ENCODE results near the gene RANBP17. TPM values are rescaled to one million over a fixed set of nuclear protein-coding genes. Genes with fewer than 3 reads are reported as not detected.
"Not testable (repeated sequence)": the region's sequence is repeated elsewhere in the genome, so short reads cannot be mapped to it uniquely, and the experiment has no call there.

Gene RANBP17
- total and polyA plus RNA-seq, 2 donors (not counting 1 experiment from before 2014, with no cell fraction given): 3.1 to 3.5 TPM

- DNase-seq (ENCODE audit: low read depth in 2 of 2): peak; percentile 18 to 54
- no peak overlapping the region for H2AFZ ChIP-seq (ENCODE audit: low read length)
- H3K27me3 ChIP-seq (ENCODE audit: control insufficient read depth, insufficient read depth, low read length): no peaks in the 10 kb centered on the region
- no peak overlapping the region for H3K4me3 ChIP-seq (replicated peaks in 1 of 4; ENCODE audit: control extremely low read depth in 1 of 4, insufficient read depth in 1 of 4, low read depth in 3 of 4, low read length in 4 of 4)
- TF ChIP-seq EZH2 (IDR thresholded peaks at IDR 0.05; ENCODE audit: low read length, missing control alignments) (no peak), CTCF (conservative IDR thresholded peaks at IDR 0.05 in 1 of 2, IDR thresholded peaks at IDR 0.05 in 1 of 2; ENCODE audit: low read depth in 1 of 2, low read length in 2 of 2) (no peak)
- no peaks in the 10 kb centered on the region for H4K20me1 ChIP-seq (ENCODE audit: control insufficient read depth, extremely low read depth, insufficient read depth, low read length)
- H3K79me2 ChIP-seq (ENCODE audit: control insufficient read depth, insufficient read depth, low read length): no peaks in the 10 kb centered on the region
- H3K4me1 ChIP-seq (ENCODE audit: control insufficient read depth, extremely low read depth, insufficient read depth, low read length): no peaks in the 10 kb centered on the region
- H3K4me2 ChIP-seq (ENCODE audit: extremely low read depth, insufficient read depth, low read length): no peak overlapping the region
- no peak overlapping the region for H3K9ac ChIP-seq (ENCODE audit: insufficient read depth, low read length)
- H3K27ac ChIP-seq (ENCODE audit: insufficient read depth, low read length): no peak overlapping the region
- no peaks in the 10 kb centered on the region for H3K36me3 ChIP-seq (ENCODE audit: control insufficient read depth, insufficient read depth, low read length)
- no peaks in the 10 kb centered on the region for H3K9me3 ChIP-seq (ENCODE audit: control insufficient read depth, insufficient read depth, low read depth, low read length)
Observed at GRCh38 chr5:170913573-170913972, 51.8 kb downstream of the RANBP17 start.

- H3K4me3 ChIP-seq (replicated peaks in 1 of 4; ENCODE audit: control extremely low read depth in 1 of 4, insufficient read depth in 1 of 4, low read depth in 3 of 4, low read length in 4 of 4): no peak overlapping the region
- no peak overlapping the region for H2AFZ ChIP-seq (ENCODE audit: low read length)
- H3K36me3 ChIP-seq (ENCODE audit: control insufficient read depth, insufficient read depth, low read length): no peaks in the 10 kb centered on the region
- no peak overlapping the region for H3K27ac ChIP-seq (ENCODE audit: insufficient read depth, low read length)
- no peaks in the 10 kb centered on the region for H3K27me3 ChIP-seq (ENCODE audit: control insufficient read depth, insufficient read depth, low read length)
- H3K79me2 ChIP-seq (ENCODE audit: control insufficient read depth, insufficient read depth, low read length): no peaks in the 10 kb centered on the region
- no peaks in the 10 kb centered on the region for H4K20me1 ChIP-seq (ENCODE audit: control insufficient read depth, extremely low read depth, insufficient read depth, low read length)
- no peaks in the 10 kb centered on the region for H3K4me1 ChIP-seq (ENCODE audit: control insufficient read depth, extremely low read depth, insufficient read depth, low read length)
- no peaks in the 10 kb centered on the region for H3K9me3 ChIP-seq (ENCODE audit: control insufficient read depth, insufficient read depth, low read depth, low read length)
- no peak overlapping the region for H3K9ac ChIP-seq (ENCODE audit: insufficient read depth, low read length)
- TF ChIP-seq CTCF (conservative IDR thresholded peaks at IDR 0.05 in 1 of 2, IDR thresholded peaks at IDR 0.05 in 1 of 2; ENCODE audit: low read depth in 1 of 2, low read length in 2 of 2) (no peak), EZH2 (IDR thresholded peaks at IDR 0.05; ENCODE audit: low read length, missing control alignments) (no peak)
- no peak overlapping the region for H3K4me2 ChIP-seq (ENCODE audit: extremely low read depth, insufficient read depth, low read length)
- peak in 1 of 2 donors; percentile 48 for DNase-seq (ENCODE audit: low read depth in 2 of 2)
Observed at GRCh38 chr5:170917113-170917512, 55.3 kb downstream of the RANBP17 start.

GRCh38 chr5:170920196-170920595 is 58.4 kb downstream of the RANBP17 start:
- Histone ChIP-seq H3K4me1 (ENCODE audit: control insufficient read depth, extremely low read depth, insufficient read depth, low read length) (no peaks in the 10 kb centered on the region), H3K27ac (ENCODE audit: insufficient read depth, low read length) (no peak overlapping the region), H2AFZ (ENCODE audit: low read length) (no peak overlapping the region), H3K4me2 (ENCODE audit: extremely low read depth, insufficient read depth, low read length) (no peak overlapping the region), H3K36me3 (ENCODE audit: control insufficient read depth, insufficient read depth, low read length) (no peaks in the 10 kb centered on the region), H3K27me3 (ENCODE audit: control insufficient read depth, insufficient read depth, low read length) (no peaks in the 10 kb centered on the region), H3K79me2 (ENCODE audit: control insufficient read depth, insufficient read depth, low read length) (no peaks in the 10 kb centered on the region), H4K20me1 (ENCODE audit: control insufficient read depth, extremely low read depth, insufficient read depth, low read length) (no peaks in the 10 kb centered on the region), H3K4me3 (replicated peaks in 1 of 4; ENCODE audit: control extremely low read depth in 1 of 4, insufficient read depth in 1 of 4, low read depth in 3 of 4, low read length in 4 of 4) (no peak overlapping the region), H3K9ac (ENCODE audit: insufficient read depth, low read length) (no peak overlapping the region), H3K9me3 (ENCODE audit: control insufficient read depth, insufficient read depth, low read depth, low read length) (no peaks in the 10 kb centered on the region)
- no peak for TF ChIP-seq CTCF (conservative IDR thresholded peaks at IDR 0.05 in 1 of 2, IDR thresholded peaks at IDR 0.05 in 1 of 2; ENCODE audit: low read depth in 1 of 2, low read length in 2 of 2)
- TF ChIP-seq EZH2 (IDR thresholded peaks at IDR 0.05; ENCODE audit: low read length, missing control alignments): no peak
- peak in 1 of 2 donors; percentile 27 for DNase-seq (ENCODE audit: low read depth in 2 of 2)

GRCh38 chr5:170922331-170922730 is 60.5 kb downstream of the RANBP17 start:
- H3K27ac ChIP-seq (ENCODE audit: insufficient read depth, low read length); H3K79me2 ChIP-seq (ENCODE audit: control insufficient read depth, insufficient read depth, low read length); H3K9me3 ChIP-seq (ENCODE audit: control insufficient read depth, insufficient read depth, low read depth, low read length); H3K9ac ChIP-seq (ENCODE audit: insufficient read depth, low read length); H3K36me3 ChIP-seq (ENCODE audit: control insufficient read depth, insufficient read depth, low read length); H4K20me1 ChIP-seq (ENCODE audit: control insufficient read depth, extremely low read depth, insufficient read depth, low read length); H3K4me3 ChIP-seq (replicated peaks in 1 of 4; ENCODE audit: control extremely low read depth in 1 of 4, insufficient read depth in 1 of 4, low read depth in 3 of 4, low read length in 4 of 4); H3K4me1 ChIP-seq (ENCODE audit: control insufficient read depth, extremely low read depth, insufficient read depth, low read length); H3K27me3 ChIP-seq (ENCODE audit: control insufficient read depth, insufficient read depth, low read length); H3K4me2 ChIP-seq (ENCODE audit: extremely low read depth, insufficient read depth, low read length); H2AFZ ChIP-seq (ENCODE audit: low read length): not testable (repeated sequence)
- peak in 1 of 2 donors; percentile 51 for DNase-seq (ENCODE audit: low read depth in 2 of 2)

All from fibroblast of lung (primary cell).